Upper lobe of left lung (tissue), 4 donors: ENCODE measurements around the gene KLHL18.

Source experiments
- CTCF ChIP-seq, 6 experiments: fragments of 450-650 bp in 4 of 6; fragments of 200-600 bp in 2 of 6; sonication (generic) in 2 of 6; IDR thresholded peaks; one replicate each; pipeline ENCODE4 v1.5.1; 2016 to 2019; ENCODE audit warnings: antibody characterized with exemption in 6 of 6
- POLR2A ChIP-seq, 4 donors: fragments of 450-650 bp; IDR thresholded peaks; one replicate each; pipeline ENCODE4 v1.5.1; 2016 to 2017; ENCODE audit warnings: antibody characterized with exemption in 4 of 4, mild to moderate bottlenecking in 2 of 4
- POLR2AphosphoS5 ChIP-seq, 2 donors: sonication (generic); formaldehyde crosslinking; IDR thresholded peaks; one replicate each; pipeline ENCODE4 v1.5.1; 2017; ENCODE audit warnings: antibody characterized with exemption in 2 of 2

- TF ChIP-seq POLR2A (IDR thresholded peaks at IDR 0.05): no peak
- TF ChIP-seq CTCF (IDR thresholded peaks at IDR 0.05): no peak
- no peak for TF ChIP-seq POLR2AphosphoS5 (IDR thresholded peaks at IDR 0.05)
Observed at GRCh38 chr3:47283591-47284364, 1.0 kb downstream of the KLHL18 start.
